Measurements from ENCODE around the gene MB.

MB gene

DNA sequence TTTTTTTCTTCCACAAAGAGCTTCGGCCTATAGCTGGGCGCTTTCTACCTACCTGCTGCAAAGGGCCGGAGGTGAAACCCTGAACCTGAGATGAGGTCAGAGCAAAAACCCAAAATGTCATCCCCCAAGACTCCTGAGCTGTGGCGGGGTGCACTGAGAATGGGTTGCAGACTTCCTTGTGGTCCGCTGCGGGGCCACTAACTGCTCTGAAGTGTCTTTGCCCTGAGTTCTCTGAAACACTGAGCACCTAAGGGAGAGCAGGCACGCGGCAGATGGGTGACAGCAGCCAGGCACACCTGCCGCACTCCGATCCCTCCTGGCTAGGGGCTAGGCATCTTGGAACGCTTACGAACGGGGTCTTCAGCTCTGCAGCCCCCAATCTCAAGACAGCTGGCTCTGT, 47.2 kb downstream of the MB start:
- no peak for DNase-seq

DNA sequence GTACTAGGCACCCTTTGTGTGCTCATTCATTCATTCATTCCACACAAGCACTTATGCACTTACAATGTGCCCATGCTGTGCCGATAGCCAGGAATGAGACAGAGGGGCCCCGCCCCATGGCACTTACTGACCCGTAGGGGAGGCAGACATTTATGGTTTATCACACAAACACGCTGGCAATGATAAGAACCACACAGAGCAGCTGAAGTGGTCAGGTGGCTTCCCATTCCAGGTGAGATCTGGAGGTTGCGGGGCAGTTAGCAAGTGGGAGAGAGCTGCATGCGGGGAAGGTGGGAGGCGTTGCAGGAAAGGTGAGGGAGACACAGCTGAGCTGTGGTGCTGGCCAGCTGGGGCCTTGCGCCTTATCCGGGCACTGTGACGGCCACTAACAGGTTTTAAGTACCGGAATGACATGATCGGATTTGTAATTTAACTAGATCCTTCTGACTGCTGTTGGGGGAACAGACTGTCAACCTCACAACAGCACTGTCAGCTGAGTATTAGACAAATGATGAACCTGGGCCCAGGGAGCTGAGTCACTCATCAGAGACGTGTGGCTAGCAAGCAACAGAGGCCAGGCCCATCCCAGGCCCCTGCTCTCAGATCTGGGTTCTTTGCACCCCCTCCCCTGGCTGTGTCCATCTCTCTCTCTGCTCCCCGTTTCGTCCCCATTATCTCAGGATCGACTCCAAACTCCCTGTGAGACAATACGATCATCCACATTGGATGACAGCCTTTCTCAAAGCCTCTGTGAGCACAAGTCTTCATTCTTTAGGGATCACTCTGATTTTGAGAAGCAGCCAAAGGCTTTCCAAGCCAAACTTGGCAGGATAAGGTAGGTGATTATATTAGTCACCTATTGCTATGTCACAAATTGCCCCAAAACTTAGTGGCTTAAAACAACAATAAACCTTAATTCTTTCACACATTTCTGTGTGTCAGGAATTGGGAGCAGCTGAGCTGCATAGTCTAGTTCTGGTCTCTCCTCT, 48.1 kb downstream of the MB start:
- no peak for DNase-seq

DNA sequence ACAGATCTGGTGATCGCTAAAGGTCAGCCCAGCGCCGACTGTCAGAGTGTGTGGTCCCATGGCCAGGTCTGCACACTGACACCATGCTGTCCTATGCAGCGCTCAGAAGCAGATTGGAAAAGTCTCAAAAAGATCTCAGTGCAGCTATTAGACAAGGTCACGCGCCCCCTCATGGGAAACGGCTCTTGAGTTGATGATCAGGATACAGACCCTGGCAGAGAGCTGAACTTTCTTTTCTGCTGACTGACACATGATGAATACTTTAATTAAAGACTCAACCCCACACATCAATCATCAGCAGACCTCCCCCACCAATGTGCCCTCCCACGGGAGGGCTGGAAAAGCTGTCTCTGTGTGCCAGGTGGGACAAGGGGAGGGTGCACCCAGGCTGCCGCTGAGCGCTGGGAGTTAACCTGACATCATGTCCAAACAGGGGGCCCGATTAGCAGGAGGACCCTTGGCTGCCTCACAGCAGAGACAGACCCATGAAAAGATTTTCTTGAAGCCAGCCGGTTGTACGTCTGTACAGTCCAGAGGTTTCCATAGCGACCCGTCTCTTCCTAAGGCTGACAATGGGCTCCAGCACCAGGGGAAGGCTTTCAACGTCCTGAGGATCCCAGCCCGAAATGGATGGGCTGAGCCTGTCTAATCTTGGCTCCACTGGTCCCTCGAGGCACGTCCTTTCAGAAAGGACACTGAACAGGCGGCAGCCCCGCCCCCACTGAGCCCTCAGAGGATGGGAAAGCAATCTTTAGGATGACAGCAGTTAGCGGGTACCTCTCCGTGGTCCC, 49.6 kb downstream of the MB start:
- no peak for DNase-seq

DNA sequence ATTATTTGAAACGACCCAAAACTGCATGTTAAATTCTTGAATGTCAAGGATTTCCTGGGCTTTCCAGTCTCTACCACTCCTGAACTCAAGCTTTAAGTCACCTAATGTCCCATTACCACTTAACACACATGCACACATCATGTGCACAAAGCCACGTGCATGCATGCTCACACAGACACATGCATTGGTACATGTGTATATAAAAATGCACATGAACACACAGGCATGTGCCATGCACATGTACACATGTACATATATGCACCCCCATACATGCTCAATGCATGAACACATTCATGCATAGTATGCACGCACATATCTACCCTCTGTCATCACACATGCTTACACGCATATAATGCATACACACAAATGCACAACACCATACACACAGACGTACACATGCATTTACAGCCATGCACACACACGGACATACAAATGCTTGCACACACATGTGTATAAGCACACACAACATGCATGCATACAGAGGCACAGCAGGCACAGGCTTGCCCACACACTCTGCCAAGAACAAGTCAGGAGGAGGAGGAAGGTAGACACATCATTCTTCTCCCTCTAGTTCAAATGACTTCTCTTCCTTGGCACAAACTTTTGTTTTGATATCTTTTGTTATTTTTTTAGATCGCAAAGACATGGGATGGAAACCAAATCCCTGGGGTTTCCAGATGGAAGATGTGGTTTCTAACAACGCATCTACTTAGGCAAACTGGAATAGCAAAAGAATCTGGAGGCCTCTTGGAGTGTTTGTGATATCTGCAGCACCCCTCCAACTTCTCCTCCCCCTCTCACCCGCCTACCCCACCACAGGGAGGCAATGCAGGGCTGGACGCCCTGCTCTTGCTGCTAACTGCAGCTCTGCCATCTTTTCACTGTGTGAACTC, 51.9 kb downstream of the MB start:
- no peak for DNase-seq

DNA sequence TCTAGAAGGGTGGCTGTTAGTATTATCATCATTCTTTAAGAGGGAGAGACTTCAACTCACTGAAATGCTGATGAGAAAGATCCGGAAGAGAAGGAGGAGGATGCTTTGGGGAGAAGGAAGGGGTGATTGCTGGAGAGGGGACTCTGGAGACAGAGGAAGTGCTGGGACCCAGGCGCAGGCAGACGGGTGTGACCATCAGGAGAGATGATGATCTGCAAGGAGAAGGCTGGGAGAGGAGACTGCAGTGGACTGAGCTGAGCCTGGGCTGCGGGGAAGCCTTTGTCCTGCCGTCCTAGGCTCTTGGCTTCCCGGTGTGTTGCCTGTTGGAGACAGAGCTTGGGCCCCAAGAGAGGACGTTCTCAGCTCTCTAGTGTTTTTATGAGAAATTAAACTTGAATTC, 53.9 kb downstream of the MB start:
- DNase-seq, result no peak

DNA sequence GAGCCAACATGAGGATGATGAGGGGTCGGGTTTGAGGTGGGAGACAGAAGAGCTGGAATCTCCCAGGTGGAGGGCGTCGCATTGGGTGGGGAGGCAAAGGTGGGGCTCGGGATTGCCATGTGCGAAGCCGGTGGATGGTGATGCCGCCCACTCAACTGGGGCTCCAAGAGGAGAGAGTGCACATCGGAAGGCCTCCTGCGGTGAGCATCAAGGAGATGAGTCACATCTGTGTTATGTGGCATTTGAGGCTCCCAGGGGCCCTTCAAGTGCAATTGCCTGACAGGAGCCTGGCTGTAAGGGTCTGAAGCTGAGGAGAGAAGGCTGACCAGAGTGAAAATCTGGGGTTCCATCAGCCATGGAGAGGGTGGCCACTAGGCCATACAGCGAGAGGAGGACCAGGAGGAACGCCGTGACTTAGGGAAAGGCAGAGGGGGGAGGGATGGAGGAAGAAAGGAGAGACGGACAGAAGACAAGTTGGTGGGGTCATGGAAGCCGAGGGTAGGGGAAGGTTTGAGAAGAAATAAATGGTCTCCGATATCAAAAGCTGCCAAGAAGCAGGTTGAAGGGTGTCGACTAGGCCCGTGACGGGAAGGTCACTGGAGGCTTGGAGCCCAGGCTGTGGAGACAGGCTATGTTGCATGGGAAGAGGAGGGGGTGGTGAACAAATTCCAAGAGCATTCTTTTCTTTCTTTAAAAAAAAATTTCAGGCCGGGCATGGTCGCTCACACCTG, 55.2 kb downstream of the MB start:
- DNase-seq, result no peak

DNA sequence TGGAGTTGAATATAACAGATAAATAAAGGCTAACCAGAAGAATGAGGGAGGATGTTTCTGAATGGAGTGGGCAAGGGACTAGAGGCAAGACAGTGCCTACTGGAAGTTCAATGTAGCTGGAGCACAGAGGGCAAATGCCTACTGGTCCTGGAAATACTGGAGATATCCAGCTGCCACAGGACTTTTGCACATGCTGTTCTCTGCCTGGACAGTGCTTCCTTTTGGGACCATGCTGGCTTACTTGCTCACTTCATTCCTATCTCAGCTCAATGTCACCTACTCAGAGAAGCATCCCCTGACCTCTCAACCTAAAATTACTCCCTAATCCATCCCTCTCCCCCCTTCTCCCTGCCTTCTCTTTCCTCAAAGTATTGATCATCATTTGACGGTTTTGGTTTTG, 56.3 kb downstream of the MB start:
- DNase-seq, result no peak

DNA sequence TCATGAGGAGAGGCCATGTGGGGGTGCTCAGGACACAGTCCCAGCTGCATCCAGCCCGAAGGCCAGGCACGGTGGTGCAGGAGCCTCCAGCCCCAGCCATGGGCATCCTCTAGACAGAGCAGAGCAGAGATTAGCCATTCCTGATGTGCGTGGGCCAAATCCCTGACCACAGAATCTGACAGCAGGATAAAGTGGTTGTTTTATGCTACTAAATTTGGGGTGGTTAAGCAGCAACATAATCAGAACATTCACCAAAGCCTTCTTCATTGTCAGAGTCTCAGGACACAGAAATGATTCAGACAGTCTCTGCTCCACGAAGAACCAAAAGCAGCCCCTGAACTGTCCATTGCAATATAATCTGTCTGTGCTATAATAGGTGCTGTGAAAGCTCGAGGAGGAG, 56.8 kb downstream of the MB start:
- no peak for DNase-seq

DNA sequence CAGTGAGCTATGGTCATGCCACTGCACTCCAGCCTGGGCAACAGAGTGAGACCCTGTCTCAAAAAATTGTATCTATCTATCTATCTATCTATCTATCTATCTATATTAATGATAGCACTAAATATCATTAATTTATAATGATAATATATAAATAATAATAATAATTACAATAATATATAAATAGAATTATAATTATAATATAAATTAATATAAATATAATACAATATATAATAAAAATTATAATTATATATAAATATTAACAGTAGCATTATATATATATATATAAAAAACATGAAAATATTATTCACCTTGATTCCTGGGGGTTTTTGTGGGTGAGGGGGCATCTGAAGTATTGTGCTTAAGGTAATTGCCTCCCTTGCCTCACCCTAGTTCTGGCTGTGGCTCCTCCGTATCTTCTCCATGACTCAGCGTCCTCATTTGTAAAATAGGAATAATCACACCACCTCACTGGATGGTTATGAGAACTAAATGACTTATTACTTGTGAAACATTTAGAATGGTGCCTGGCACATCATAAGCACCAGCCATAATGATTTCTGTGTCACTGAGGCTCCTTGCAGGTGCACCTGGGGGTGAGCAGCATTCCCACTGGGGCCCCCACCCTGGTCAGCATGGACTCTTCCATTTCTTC, 57.6 kb downstream of the MB start:
- no peak for DNase-seq

DNA sequence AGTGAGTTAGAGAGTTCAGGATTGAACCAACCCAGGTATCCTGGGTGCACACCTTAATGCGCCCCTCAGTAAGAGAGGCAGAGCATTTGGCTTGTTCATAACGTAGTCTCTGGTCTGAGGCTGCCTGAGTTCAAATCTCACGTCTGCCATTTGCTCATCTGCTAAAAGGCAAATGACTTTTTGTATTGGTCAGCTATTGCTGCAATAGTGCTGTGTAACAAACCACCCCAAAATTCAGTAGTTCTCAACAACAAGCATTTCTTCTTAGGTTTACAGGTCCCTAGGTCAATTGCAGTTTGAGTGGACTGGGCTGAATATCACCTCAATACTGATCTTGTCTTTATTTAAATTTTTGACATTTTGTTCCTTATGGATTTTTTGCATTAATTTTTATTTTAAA, 58.4 kb downstream of the MB start:
- no peak for DNase-seq

DNA sequence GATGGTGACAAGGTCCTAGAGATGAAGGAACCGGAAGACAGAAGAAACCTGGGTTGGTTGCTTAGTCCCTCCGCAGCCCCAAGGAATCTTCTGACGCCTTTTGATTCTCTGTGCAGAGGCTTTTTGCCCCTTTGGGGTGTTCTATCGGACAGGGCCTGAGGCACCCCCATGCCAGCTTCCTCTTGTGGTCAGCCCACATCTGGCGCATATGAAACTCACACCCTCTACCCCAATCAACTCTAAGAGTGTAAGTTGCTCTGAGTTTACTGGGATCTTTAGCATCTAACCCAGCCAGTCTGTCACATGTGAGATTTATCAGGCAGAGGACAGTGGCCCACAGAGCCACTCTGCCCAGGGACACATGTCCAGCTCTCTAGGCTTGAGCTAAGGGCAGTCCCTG, 59.1 kb downstream of the MB start:
- no peak for DNase-seq

Measured in activated CD4-positive, CD25-positive, alpha-beta regulatory T cell (primary cell).